Sigmoid colon (tissue), 7 donors: ENCODE measurements around the gene RUFY4. TPM values are rescaled to one million over a fixed set of nuclear protein-coding genes. Genes with fewer than 3 reads are reported as not detected.

ENCODE experiments used
- DNase-seq: peaks from one replicate; pipeline ENCODE4 v3.0.0-alpha.2; 2019
- H3K27ac ChIP-seq, 4 donors: fragments of 200-600 bp; sonication (generic); one replicate each; pipeline ENCODE4 v1.5.1; 2016 to 2019; ENCODE audit warnings: mild to moderate bottlenecking in 1 of 4
- H3K27me3 ChIP-seq, 3 donors: fragments of 200-600 bp; sonication (generic); one replicate each; pipeline ENCODE4 v1.5.1; 2019; ENCODE audit warnings: mild to moderate bottlenecking in 1 of 3
- H3K36me3 ChIP-seq, 4 donors: fragments of 200-600 bp; sonication (generic); one replicate each; pipeline ENCODE4 v1.5.1; 2016 to 2019
- H3K4me1 ChIP-seq, 4 donors: fragments of 200-600 bp; sonication (generic); one replicate each; pipeline ENCODE4 v1.5.1; 2017 to 2019
- H3K4me3 ChIP-seq, 4 donors: fragments of 200-600 bp; sonication (generic); one replicate each; pipeline ENCODE4 v1.5.1; 2017 to 2019; ENCODE audit warnings: mild to moderate bottlenecking in 2 of 4, moderate library complexity in 1 of 4
- H3K9me3 ChIP-seq, 4 donors: fragments of 200-600 bp in 3 of 4; sonication (generic) in 3 of 4; one replicate each; pipeline versions ENCODE4 v1.5.1 to v1.6.1; 2013 to 2019
- EP300 ChIP-seq, 4 donors: sonication (generic); formaldehyde crosslinking; IDR thresholded peaks; one replicate each; pipeline ENCODE4 v1.6.1; 2017; ENCODE audit warnings: antibody characterized with exemption in 4 of 4
- POLR2A ChIP-seq, 2 donors: fragments of 450-650 bp; IDR thresholded peaks; one replicate each; pipeline ENCODE4 v1.6.1; 2016; ENCODE audit warnings: antibody characterized with exemption in 2 of 2, mild to moderate bottlenecking in 2 of 2, moderate library complexity in 2 of 2
- POLR2AphosphoS5 ChIP-seq, 4 donors: sonication (generic); formaldehyde crosslinking; IDR thresholded peaks; one replicate each; pipeline ENCODE4 v1.6.1; 2017; ENCODE audit warnings: antibody characterized with exemption in 4 of 4
- WGBS, 2 donors: extraction: QIAGEN DNeasy Blood & Tissue Kit; methylation state at CpG; one replicate each; pipeline ENCODE4 v1.1.7; 2013; 5-methylcytosine and 5-hydroxymethylcytosine counted together
- intact Hi-C: fragments of 100-400 bp; cut with DNase I; formaldehyde crosslinking; loops from one replicate; pipeline ENCODE4 v1.15.1; 2023
- polyA plus RNA-seq, 3 donors: library from polyadenylated mRNA; stranded (reverse); fragments of 200-250 nt; gene quantifications; one replicate each; pipeline ENCODE4 v1.2.3, GENCODE V29; 2013
- total RNA-seq, 4 donors: library from RNA; depleted of rRNA; stranded (reverse); fragments of >200 nt; gene quantifications; one replicate each; pipeline ENCODE4 v1.1.0, GENCODE V29; 2016
- TF ChIP-seq, protein P1 (sequence below), 4 experiments: fragments of 450-650 bp in 3 of 4; fragments of 200-600 bp in 1 of 4; IDR thresholded peaks; one replicate each; pipeline ENCODE4 v1.5.1; 2016 to 2019; ENCODE audit warnings: antibody characterized with exemption in 4 of 4, mild to moderate bottlenecking in 3 of 4, moderate library complexity in 2 of 4
- donor health status: healthy with polysubstance abuse.
- donor health status: Bipolar disorder and iron deficiency.
- donor health status: healthy.

The RUFY4 gene
- total and polyA plus RNA-seq, 7 donors, result 0.16 to 0.73 (median 0.55) TPM; not detected in 4

DNA sequence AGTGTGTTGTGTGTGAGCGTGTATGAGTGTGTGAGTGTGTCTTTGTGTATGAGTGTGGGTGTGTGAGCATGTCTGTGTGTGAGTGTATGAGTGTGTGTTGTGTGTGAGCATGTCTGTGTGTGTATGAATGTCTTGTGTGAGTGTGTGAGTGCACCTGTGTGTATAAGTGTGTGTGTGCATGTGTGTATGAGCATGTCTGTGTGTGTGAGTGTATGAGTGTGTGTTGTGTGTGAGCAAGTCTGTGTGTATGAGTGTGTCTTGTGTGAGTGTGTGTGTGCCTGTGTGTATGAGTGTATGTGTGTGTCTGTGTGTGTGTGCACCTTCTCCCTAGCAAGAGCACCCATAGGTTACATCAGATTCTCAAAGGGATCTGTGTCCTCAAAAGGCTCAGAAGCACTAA is 37.8 kb upstream of the RUFY4 start:
- H3K4me3 ChIP-seq, result no peak overlapping the region
- H3K27me3 ChIP-seq, result no peaks in the 10 kb centered on the region
- intact Hi-C loops, result no loop called here
- WGBS, 2 donors, result 96 to 97% methylated on average over 1 of the region's 1 CpG
- TF ChIP-seq POLR2AphosphoS5 (IDR thresholded peaks at IDR 0.05) (no peak), POLR2A (IDR thresholded peaks at IDR 0.05) (no peak), EP300 (IDR thresholded peaks at IDR 0.05) (no peak)
- TF ChIP-seq, protein P1, sequence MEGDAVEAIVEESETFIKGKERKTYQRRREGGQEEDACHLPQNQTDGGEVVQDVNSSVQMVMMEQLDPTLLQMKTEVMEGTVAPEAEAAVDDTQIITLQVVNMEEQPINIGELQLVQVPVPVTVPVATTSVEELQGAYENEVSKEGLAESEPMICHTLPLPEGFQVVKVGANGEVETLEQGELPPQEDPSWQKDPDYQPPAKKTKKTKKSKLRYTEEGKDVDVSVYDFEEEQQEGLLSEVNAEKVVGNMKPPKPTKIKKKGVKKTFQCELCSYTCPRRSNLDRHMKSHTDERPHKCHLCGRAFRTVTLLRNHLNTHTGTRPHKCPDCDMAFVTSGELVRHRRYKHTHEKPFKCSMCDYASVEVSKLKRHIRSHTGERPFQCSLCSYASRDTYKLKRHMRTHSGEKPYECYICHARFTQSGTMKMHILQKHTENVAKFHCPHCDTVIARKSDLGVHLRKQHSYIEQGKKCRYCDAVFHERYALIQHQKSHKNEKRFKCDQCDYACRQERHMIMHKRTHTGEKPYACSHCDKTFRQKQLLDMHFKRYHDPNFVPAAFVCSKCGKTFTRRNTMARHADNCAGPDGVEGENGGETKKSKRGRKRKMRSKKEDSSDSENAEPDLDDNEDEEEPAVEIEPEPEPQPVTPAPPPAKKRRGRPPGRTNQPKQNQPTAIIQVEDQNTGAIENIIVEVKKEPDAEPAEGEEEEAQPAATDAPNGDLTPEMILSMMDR (IDR thresholded peaks at IDR 0.05), result no peak
- peaks cover 0 to 29% (median 10%) of the 10 kb centered on the region in 4 donors for H3K4me1 ChIP-seq
- DNase-seq, result no peak
- H3K27ac ChIP-seq, result no peak overlapping the region
- no peaks in the 10 kb centered on the region for H3K36me3 ChIP-seq
- H3K9me3 ChIP-seq, result no peaks in the 10 kb centered on the region

DNA sequence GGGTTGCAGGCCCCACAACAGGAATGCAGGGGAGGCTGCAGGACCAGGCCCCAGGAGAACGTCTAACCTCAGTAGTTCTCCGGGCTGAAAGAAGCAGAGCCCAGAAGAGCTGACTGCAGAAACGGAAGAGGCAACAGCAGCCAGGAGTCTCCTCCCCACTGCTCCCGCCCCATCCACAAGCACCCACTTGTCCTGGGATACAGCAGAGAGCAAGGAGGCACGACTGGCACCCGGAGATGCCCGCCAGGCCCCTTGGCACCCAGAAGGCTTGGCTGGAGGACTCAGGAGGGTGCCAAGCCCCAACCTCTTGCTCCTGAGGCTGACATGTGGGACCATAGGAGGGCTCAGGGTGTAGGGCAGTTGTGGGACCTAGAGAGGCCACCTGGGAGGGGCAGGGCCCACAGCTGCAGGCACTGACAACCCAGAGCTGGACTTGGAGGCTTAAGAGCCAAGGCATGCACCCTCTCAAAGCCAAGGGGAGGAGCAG is 37.2 kb upstream of the RUFY4 start:
- DNase-seq, result no peak
- Histone ChIP-seq H3K27ac (no peak overlapping the region), H3K27me3 (no peaks in the 10 kb centered on the region), H3K4me1 (peaks cover 0 to 26% (median 10%) of the 10 kb centered on the region in 4 donors), H3K4me3 (no peak overlapping the region), H3K9me3 (no peaks in the 10 kb centered on the region), H3K36me3 (no peaks in the 10 kb centered on the region)
- TF ChIP-seq POLR2AphosphoS5 (IDR thresholded peaks at IDR 0.05) (no peak), EP300 (IDR thresholded peaks at IDR 0.05) (no peak), POLR2A (IDR thresholded peaks at IDR 0.05) (no peak)
- TF ChIP-seq, protein P1 (IDR thresholded peaks at IDR 0.05), result no peak
- intact Hi-C loops, result loop anchor here (1.0 kb wide), 1 partner anchor 37 kb away; no protein-coding TSS in a partner anchor
- WGBS, 2 donors, result 90 to 91% methylated on average over 7 of the region's 7 CpGs

DNA sequence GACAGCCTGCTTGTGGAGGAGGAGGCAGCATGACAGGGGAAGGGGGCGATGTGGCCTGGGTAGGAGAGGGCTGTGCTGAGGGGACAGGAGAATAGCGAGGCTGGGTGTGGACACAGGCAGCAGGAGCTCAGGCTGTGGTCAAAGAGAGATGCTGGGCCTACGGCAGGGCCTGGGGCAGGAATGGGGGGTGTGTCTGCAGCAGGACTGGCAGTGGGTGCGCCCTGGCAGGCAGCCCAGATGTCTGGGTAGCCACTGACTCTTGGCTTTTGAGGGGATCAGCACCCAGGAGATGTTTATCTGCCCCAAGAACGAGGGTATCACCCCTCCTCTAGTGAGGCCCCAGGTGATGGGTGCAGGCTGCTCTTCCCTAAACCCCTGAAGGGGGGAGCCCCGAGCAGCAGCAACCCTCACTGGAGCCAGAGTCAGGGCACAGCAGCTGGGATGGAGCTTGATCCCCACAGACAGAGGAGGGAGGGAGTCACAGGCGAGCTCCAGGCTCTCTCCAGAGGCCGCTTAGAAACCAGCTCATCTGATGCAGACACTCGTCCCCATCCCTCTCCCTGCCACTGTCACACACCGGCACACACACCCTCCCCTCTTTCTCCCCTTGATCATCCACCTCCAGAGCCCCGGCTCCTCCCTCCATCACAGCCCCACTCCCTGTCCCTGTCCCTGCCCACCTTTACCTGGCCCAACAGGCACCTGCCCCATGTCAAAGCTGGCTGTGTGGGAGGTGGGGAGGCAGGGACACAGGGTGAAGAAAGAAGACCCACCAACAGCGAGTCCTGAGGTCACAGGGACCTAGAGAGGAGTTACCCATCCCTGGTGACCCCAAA is 36.5 kb upstream of the RUFY4 start:
- H3K9me3 ChIP-seq, result no peaks in the 10 kb centered on the region
- TF ChIP-seq POLR2A (IDR thresholded peaks at IDR 0.05) (no peak), POLR2AphosphoS5 (IDR thresholded peaks at IDR 0.05) (no peak), EP300 (IDR thresholded peaks at IDR 0.05) (no peak)
- TF ChIP-seq, protein P1 (IDR thresholded peaks at IDR 0.05), result no peak
- DNase-seq, result no peak
- no peak overlapping the region for H3K4me3 ChIP-seq
- no peaks in the 10 kb centered on the region for H3K36me3 ChIP-seq
- WGBS, 2 donors, result 60 to 83% methylated on average over 12 of the region's 12 CpGs
- intact Hi-C loops, result loop anchor here (1.0 kb wide), 1 partner anchor 37 kb away; no protein-coding TSS in a partner anchor
- peaks cover 0 to 25% (median 10%) of the 10 kb centered on the region in 4 donors for H3K4me1 ChIP-seq
- no peaks in the 10 kb centered on the region for H3K27me3 ChIP-seq
- no peak overlapping the region for H3K27ac ChIP-seq

DNA sequence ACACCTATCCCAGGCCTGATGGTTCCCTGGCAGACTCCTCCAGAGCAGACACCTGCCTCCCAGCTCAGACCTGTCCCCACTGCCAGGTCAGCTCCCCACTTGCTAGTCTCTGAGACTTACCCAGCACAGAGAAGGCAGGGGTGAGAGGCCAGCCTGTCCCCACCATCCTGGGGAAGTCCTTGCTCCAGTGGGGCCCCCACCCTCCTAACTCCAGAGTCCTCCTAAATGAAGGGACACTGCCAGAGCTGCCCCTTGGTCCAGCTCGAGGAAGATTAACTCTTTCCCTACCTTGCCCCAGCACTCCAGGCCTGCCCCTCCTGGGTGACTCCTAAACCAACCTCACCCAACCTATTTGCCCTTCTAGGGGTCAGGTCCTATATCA is 35.9 kb upstream of the RUFY4 start:
- TF ChIP-seq, protein P1 (IDR thresholded peaks at IDR 0.05), result no peak
- TF ChIP-seq POLR2A (IDR thresholded peaks at IDR 0.05) (no peak), POLR2AphosphoS5 (IDR thresholded peaks at IDR 0.05) (no peak), EP300 (IDR thresholded peaks at IDR 0.05) (no peak)
- peaks cover 0 to 25% (median 10%) of the 10 kb centered on the region in 4 donors for H3K4me1 ChIP-seq
- peaks cover 0 to 2% (median 0%) of the 10 kb centered on the region in 3 donors for H3K27me3 ChIP-seq
- DNase-seq, result no peak
- no peak overlapping the region for H3K27ac ChIP-seq
- H3K4me3 ChIP-seq, result no peak overlapping the region
- intact Hi-C loops, result no loop called here
- H3K9me3 ChIP-seq, result no peaks in the 10 kb centered on the region
- no peaks in the 10 kb centered on the region for H3K36me3 ChIP-seq
- 44 to 63% methylated on average over 1 of the region's 1 CpG for WGBS, 2 donors
